DMS53 (cell line): ENCODE data around the gene TMEM150A.
"Not testable (repeated sequence)": the region's sequence is repeated elsewhere in the genome, so short reads cannot be mapped to it uniquely, and the experiment has no call there.

Experiments
- DNase-seq: peaks from one replicate; lab custom pipeline; 2025; lab: John Stamatoyannopoulos, UW

Gene TMEM150A

DNA sequence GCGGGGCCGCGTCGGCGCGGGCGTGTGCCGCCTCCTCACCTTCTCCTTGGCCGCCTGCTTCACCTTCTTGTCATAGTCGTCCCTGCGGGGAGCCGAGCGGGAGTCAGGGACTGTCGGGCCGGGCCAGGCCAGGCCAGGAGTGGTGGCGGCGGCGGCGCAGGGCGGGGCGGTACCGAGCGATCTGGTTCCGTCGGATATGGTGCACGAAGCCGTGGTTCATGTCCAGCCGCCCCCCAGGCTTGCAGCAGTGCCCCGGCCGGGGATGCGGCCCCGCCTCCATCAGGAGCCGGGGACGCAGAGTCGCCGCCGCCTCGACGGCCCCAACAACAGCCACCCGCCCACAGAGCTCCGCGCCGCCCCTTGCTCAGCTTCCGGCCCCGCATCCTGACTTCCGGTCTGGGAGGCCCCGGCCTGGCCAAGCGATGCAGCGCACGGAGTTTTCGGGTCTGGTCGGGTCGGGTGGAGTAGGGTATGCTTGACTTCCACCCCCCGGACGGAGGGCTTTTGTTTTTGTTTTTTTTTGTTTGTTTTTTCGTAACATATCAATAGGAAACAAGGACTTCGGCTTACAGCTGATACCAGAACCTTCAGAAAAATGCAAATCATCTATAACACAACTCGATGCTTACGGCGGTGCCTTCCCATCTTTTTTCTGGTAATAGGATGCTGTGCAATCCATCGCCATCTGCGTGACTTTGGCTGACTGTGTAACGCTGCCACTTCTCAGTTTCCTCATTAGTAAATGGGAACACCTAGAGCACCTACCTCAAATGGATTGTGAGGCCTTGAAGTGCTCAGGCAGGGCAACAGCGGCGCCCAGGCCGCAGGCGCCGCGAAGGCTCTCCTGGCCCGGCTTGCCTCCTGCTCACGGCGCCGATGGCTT is 9.4 kb upstream of the TMEM150A start, which contains the start of gene C2orf68:
Gene C2orf68 (minus strand): TSS at position 362 of the 883 bp plus-strand sequence. CDS start 82 bp downstream, at position 280.
- peak; percentile 98 for DNase-seq

- DNase-seq: no peak
Observed at GRCh38 chr2:85611217-85611704, 8.8 kb upstream of the TMEM150A start.

GRCh38 chr2:85607268-85608215 is 5.0 kb upstream of the TMEM150A start:
- DNase-seq: no peak

- no peak for DNase-seq
Observed at GRCh38 chr2:85606116-85606455, 3.6 kb upstream of the TMEM150A start.

GRCh38 chr2:85605406-85606115 is 3.1 kb upstream of the TMEM150A start:
- DNase-seq: peak; percentile 56

DNA sequence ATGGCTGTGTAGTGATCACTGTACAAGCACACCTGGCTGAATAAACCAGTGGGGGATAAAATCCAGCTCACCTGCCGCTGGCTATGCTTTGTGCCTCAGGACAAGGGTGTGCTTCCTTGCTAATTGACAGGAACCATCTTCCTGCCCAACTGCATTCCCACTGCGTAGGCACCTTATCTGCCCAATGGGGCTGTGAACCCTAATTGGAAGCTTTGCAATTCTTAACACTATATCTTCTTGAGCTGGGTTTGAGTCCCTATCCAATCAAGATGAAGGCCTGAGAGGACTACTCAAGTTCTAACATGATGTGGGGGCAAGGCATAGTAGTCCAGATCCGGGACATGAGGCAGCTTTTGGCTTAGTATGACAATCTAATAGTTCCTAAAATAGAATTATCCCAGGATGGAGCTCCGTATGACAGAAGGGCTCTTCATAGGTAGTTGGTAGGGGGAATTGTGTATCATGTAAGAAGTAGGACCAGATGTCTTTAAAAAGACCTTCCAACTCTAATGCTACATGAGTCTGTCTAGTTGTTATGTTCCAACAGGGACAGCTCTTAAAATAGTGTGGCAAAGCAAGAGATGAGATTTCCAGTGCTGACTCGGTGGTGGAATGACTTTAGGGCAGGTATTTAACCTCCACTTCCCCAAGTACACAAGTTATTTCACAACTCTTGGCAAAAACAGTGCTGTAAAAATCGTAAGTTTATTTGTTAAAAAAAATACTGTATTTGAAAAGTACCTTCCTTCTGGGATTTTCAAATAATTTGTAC is 2.3 kb upstream of the TMEM150A start:
- no peak for DNase-seq

- not testable (repeated sequence) for DNase-seq
Observed at GRCh38 chr2:85604133-85604444, 1.6 kb upstream of the TMEM150A start.

- peak; percentile 82 for DNase-seq
Observed at GRCh38 chr2:85601771-85602475, 575 bp downstream of the TMEM150A start.

DNA sequence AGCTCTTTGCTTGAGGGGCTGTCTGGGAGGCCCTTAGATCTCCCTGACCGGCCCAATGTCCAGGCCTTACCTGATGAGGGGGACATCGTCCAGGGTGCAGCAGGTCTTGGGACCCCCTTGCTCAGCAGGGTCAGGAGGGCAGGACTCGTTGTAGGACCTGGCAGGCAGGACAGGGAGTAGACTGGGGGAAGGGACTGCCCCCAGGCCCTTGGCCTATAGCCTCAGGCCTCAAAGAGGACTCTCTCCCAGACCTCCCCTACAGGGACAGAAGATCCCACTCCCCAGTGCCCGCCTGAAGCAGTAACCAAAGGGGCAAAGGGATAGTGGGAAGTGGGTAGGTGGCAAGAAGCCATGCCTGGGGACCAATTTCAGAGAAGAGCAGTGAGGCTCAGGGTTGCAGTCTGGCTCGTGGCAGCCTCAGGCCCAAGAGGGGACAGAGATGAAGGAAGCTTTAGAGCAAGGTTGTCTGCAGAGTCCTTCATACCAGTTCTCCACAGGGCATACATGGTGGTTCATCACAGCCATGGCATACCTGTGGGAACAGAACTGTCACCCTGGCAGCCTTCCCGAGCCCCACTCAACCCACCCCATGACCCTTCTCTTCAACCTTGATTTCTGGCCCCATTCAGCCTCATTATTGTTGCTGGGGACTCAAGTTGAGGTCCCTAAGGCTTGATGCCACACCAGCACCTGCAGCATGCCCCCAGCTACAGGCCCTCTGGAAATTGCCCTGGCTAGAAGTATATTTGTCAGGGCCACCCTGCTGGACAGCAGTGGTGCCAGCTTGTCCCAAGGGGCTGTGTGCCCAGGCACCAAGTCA is 1.3 kb downstream of the TMEM150A start:
- no peak for DNase-seq

DNA sequence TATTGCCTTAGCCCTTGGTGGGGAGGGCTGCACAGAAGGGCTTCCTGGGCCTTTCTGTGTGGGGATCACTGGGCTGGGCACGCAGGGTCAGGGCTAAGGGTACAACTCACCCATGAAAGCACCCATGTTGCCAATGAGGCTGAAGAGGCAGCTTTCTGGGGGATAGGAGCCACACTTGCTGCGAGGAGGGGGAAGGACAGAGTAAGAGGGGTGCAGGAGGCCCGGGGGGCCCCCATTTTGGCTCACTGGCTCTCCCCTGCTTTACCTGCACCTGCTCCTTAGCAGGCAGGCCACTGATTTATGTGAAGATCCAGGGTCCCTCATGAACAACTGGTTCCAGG is 2.3 kb downstream of the TMEM150A start:
- no peak for DNase-seq

DNA sequence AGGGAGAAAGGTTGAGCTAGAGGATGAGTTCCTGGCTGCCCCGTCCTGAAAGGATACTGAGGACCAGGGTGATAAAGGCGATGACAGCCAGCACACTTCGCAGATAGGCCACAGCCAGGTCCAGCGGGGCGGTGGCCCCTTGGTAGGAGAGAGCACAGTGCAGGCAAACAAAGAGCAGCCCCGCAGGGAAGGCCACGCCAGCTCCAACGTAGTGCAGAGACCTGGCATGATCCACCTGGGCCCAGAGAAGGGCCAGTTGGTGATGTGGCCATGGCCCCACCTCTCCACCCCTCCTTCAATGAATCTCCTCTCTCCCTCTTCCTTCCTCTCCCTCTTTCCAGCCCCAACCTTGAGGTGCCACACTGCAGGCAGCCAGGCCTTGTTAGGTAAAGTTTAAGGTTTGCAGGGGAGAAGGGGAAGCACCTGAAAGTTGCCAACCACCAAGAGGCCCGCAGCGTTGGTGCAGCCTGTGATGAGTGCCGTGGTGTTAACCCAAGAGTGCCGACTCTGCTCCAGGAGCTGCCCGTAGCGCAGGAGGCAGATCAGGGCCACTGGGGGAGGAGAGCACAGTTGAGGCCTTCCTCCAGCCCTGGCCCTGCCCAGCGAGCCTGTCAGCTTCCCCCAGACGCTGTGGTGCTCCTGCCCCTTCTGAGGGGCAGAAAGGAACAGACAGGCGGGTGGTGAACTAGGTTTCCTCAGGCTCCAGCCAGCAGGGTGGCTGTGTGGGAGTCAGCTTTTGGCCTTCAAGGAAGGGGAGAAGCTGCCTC is 2.8 kb downstream of the TMEM150A start:
- no peak for DNase-seq

DNA sequence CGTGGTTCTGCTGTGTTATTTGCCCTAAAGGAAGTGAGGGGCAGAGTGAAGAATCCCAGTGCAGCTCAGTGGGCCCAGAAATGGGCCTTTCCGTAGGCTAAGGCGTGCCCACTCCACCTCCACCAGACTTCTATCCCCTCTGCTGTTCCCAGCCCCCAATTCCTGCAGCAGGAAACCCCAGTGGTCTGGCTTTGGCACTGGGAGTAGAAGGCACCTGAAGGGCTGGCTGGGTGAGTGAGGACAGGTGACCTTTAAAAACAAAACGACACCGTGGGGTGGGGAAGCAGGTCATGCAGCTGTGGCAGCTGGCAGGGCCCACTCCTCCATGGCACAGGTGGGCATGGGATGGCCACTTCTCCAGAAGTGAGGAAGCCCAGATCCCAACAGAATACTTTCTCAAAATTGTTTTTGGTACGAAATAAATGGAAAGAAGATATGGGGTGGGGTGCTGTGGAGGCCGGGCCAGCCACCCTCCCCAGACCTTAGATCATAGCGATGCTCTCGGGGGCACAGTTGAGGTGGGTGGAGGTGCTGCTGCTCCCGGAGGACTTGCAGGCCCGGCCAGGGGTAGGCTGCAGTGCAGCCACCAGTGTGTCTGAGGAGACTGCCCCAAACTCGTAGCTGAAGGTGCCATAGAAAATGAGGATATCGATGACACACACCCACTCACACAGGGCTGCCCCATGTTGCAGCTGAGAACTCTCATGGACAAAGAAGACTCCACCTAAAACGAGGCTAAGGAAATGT is 3.7 kb downstream of the TMEM150A start:
- no peak for DNase-seq

- DNase-seq: no peak
Observed at GRCh38 chr2:85597241-85597640, 5.3 kb downstream of the TMEM150A start.

DNA sequence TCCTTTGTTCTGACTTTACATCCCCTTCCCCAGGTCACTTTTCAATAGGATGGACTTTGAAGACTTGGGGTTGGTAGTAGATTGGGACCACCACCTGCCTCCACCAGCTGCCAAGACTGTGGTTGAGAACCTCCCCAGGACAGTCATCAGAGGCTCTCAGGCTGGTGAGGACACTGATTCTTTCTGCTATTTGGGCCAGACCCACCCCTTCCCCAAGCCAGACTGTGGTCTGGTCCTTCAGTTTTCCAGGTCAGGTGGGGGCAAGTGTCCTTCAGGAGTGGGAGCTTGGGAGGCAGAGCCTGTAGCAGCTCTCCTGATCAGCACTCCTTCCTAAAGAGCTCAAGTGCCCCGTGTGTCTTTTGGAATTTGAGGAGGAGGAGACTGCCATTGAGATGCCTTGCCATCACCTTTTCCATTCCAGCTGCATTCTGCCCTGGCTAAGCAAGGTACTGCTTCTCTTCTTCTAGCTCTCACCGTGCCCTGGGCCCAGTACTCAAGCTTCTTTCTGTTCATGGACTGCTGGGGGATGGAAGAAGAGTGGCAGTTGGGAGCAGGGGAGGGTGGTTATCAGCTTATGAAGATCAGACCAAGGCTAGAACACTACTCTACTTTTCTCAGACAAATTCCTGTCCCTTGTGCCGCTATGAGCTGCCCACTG is 5.9 kb downstream of the TMEM150A start:
- no peak for DNase-seq

DNA sequence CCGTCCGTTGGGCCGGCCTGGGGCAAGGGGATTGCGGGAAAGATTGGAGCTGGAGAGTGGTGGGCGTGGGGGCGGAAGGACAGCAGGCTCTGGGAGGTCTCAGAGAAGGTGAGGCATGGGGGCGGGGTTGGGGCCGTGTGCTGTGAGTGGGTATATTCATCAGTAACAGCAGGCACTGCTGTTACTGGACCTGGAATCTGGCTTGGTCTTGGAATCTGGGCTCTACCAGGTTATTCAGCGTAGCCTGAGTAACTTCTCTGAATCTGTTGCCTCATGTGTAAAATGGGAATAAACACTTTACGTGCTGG is 6.5 kb downstream of the TMEM150A start:
- DNase-seq: no peak

DNA sequence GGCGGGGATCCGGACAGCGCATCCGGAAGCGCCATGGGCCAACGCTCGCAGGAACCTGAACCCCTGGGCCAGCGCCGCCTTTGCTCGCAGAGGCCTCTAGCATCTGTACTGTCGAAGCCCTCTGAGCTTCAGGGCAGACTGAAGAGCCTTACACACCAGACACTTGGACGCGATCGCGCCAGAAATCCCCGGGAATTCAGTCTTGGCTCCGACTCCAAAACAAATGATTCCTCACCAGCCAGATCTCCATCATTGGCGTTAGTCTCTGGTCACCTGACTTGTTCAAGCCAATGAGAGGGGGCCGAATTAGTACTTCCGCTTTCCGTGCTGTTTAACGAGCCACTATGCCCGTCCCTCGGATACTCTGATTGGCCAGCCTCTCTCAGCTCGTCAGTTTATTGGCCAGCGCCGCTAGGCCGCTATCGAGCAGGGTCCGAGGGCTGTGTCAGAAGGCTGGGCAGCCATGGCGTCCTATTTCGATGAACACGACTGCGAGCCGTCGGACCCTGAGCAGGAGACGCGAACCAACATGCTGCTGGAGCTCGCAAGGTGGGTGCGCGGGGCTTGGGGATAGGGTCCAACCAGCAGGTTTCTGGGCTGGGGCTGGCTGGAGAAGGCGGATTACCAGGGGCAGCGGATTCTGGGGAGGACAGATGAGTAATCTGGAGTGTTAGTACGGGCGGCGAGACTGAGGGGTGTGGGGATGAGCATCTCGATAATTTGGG is 7.0 kb downstream of the TMEM150A start, which contains the start of gene RNF181:
Gene RNF181 (plus strand): TSS at position 445 of the 725 bp plus-strand sequence. CDS start 19 bp downstream, at position 464.
- peak; percentile 100 for DNase-seq

DNA sequence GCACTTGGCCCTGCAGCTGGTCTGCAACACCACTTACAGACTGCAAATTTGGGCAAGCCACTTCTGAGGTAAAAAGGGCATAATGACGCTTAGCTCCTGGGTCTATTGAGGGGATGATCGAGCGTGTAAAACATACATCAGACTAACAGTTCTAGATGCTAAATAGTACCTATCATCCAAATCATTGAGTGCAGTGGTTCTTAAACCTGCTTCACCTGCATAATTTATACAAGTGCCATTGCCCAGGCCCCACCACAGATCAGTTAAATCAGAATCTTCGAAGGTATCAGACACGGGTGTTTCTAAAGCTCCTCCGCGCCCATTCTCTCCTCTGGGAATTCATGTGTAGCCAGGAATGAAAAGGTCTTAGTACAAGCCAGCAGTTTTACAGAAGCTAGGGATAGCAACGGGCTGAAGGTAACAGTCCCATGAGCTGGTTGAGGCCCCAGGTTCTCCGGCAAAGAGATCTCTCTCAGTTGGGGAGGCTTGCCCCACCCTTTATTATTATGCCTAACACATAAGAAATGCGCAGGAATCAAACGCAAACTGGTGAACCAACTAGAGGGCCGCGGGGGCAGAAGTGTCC is 7.7 kb downstream of the TMEM150A start:
- DNase-seq: no peak
